H9 (cell line): ENCODE measurements around the gene AFF2. TPM values are rescaled to one million over a fixed set of nuclear protein-coding genes. Genes with fewer than 3 reads are reported as not detected.

Experiments used
- DNase-seq: peaks from one replicate; pipeline ENCODE4 v3.0.0-alpha.2; 2017
- H2AFZ ChIP-seq: one replicate; pipeline ENCODE4 v1.6.1; 2013; ENCODE audit warnings: mild to moderate bottlenecking, low read length, control low read depth, moderate library complexity
- H2AK5ac ChIP-seq: 2 replicates; pipeline ENCODE4 v1.6.1; 2013; ENCODE audit warnings: low read length, control low read depth, mixed read lengths; ENCODE audit not compliant: insufficient read length
- H2BK120ac ChIP-seq: one replicate; pipeline ENCODE4 v1.6.1; 2013; ENCODE audit warnings: low read depth, mild to moderate bottlenecking, low read length, control low read depth, inconsistent platforms; ENCODE audit not compliant: poor library complexity, severe bottlenecking
- H2BK12ac ChIP-seq: 2 replicates; pipeline ENCODE4 v1.6.1; 2013; ENCODE audit warnings: low read length, control low read depth, mixed read lengths, low read depth; ENCODE audit not compliant: insufficient read length
- H2BK15ac ChIP-seq: 2 replicates; pipeline ENCODE4 v1.6.1; 2013; ENCODE audit warnings: low read depth, low read length, control low read depth
- H2BK20ac ChIP-seq: one replicate; pipeline ENCODE4 v1.6.1; 2013; ENCODE audit warnings: low read depth, mild to moderate bottlenecking, low read length, control low read depth, inconsistent platforms; ENCODE audit not compliant: poor library complexity, severe bottlenecking
- H2BK5ac ChIP-seq: 2 replicates; pipeline ENCODE4 v1.6.1; 2013; ENCODE audit warnings: low read length, control low read depth, mixed read lengths; ENCODE audit not compliant: insufficient read length
- H3K14ac ChIP-seq: 2 replicates; pipeline ENCODE4 v1.6.1; 2013; ENCODE audit warnings: low read length, control low read depth; ENCODE audit not compliant: insufficient read depth
- H3K18ac ChIP-seq: 2 replicates; pipeline ENCODE4 v1.6.1; 2013; ENCODE audit warnings: low read depth, mild to moderate bottlenecking, mixed read lengths, low read length, control low read depth; ENCODE audit not compliant: insufficient read length
- H3K23ac ChIP-seq: 2 replicates; pipeline ENCODE4 v1.6.1; 2013; ENCODE audit warnings: low read length, control low read depth, mixed read lengths, low read depth; ENCODE audit not compliant: insufficient read length
- H3K23me2 ChIP-seq: 2 replicates; pipeline ENCODE4 v1.6.1; 2013; ENCODE audit warnings: low read depth, mild to moderate bottlenecking, mixed read lengths, low read length, control low read depth; ENCODE audit not compliant: insufficient read length, poor library complexity, severe bottlenecking
- H3K27ac ChIP-seq: 2 replicates; pipeline ENCODE4 v1.5.1; 2013; ENCODE audit warnings: low read length, control low read depth, mixed read lengths, low read depth; ENCODE audit not compliant: insufficient read length
- H3K27me3 ChIP-seq: 2 replicates; pipeline ENCODE4 v1.6.1; 2013; ENCODE audit warnings: low read length, control low read depth, inconsistent platforms; ENCODE audit not compliant: insufficient read depth
- H3K4ac ChIP-seq: 2 replicates; pipeline ENCODE4 v1.6.1; 2013; ENCODE audit warnings: low read depth, mild to moderate bottlenecking, control low read depth, inconsistent platforms, low read length, moderate library complexity
- H3K4me1 ChIP-seq: 2 replicates; pipeline ENCODE4 v1.6.1; 2013; ENCODE audit warnings: low read length, control low read depth, inconsistent platforms; ENCODE audit not compliant: insufficient read depth
- H3K4me2 ChIP-seq: 2 replicates; pipeline ENCODE4 v1.6.1; 2013; ENCODE audit warnings: low read length, control low read depth, mixed read lengths; ENCODE audit not compliant: insufficient read length, insufficient read depth
- H3K56ac ChIP-seq: 2 replicates; pipeline ENCODE4 v1.6.1; 2013; ENCODE audit warnings: low read depth, mild to moderate bottlenecking, mixed read lengths, low read length, control low read depth; ENCODE audit not compliant: insufficient read length
- H3K79me1 ChIP-seq: 2 replicates; pipeline ENCODE4 v1.6.1; 2013; ENCODE audit warnings: low read depth, mild to moderate bottlenecking, moderate library complexity, low read length, control low read depth, inconsistent platforms; ENCODE audit not compliant: insufficient read depth, poor library complexity, severe bottlenecking
- H3K79me2 ChIP-seq: 2 replicates; pipeline ENCODE4 v1.6.1; 2013; ENCODE audit warnings: low read length, control low read depth, inconsistent platforms; ENCODE audit not compliant: insufficient read depth
- H3K9ac ChIP-seq: 2 replicates; pipeline ENCODE4 v1.6.1; 2013; ENCODE audit warnings: low read length, control low read depth, mixed read lengths; ENCODE audit not compliant: insufficient read length; ENCODE audit errors: extremely low read depth
- H3K9me3 ChIP-seq: one replicate; pipeline ENCODE4 v1.6.1; 2013; ENCODE audit warnings: low read depth, low read length, inconsistent platforms; ENCODE audit not compliant: control insufficient read depth
- H3T11ph ChIP-seq: one replicate; pipeline ENCODE4 v1.6.1; 2013; ENCODE audit warnings: mild to moderate bottlenecking, low read length, control low read depth, inconsistent platforms
- H4K20me1 ChIP-seq: one replicate; pipeline ENCODE4 v1.6.1; 2013; ENCODE audit not compliant: control insufficient read depth, insufficient read length, insufficient read depth
- H4K5ac ChIP-seq: 2 replicates; pipeline ENCODE4 v1.6.1; 2013; ENCODE audit warnings: low read depth, mild to moderate bottlenecking, mixed read lengths, low read length, control low read depth; ENCODE audit not compliant: insufficient read length
- H4K8ac ChIP-seq: replicated peaks from 2 replicates; pipeline ENCODE4 v1.6.1; 2013; ENCODE audit warnings: low read length, control low read depth, mixed read lengths, low read depth; ENCODE audit not compliant: insufficient read length
- H4K91ac ChIP-seq: 2 replicates; pipeline ENCODE4 v1.6.1; 2013; ENCODE audit warnings: low read depth, mild to moderate bottlenecking, moderate library complexity, mixed read lengths, low read length, control low read depth; ENCODE audit not compliant: insufficient read length
- H3K27ac Mint-ChIP-seq, 3 experiments: 2 replicates in 2 of 3; 3 replicates in 1 of 3; pipeline ENCODE4 v1.8.0; 2020 to 2021; ENCODE audit warnings: mixed read lengths in 3 of 3, mild to moderate bottlenecking in 1 of 3, moderate library complexity in 1 of 3
- H3K27me3 Mint-ChIP-seq: 2 replicates; pipeline ENCODE4 v1.8.0; 2021; ENCODE audit warnings: low read depth, mild to moderate bottlenecking, moderate library complexity, mixed read lengths
- H3K36me3 Mint-ChIP-seq, 3 experiments: 2 replicates in 2 of 3; 3 replicates in 1 of 3; pipeline ENCODE4 v1.8.0; 2020 to 2021; ENCODE audit warnings: low read depth in 3 of 3, mixed read lengths in 3 of 3; ENCODE audit not compliant: insufficient read depth in 1 of 3
- H3K4me1 Mint-ChIP-seq, 2 experiments: 2 replicates each; pipeline ENCODE4 v1.8.0; 2020; ENCODE audit warnings: mixed read lengths in 2 of 2
- H3K4me3 Mint-ChIP-seq, 2 experiments: 2 replicates in 1 of 2; 3 replicates in 1 of 2; pipeline ENCODE4 v1.8.0; 2020 to 2021; ENCODE audit warnings: mild to moderate bottlenecking in 2 of 2, mixed read lengths in 2 of 2, moderate library complexity in 1 of 2
- H3K9me3 Mint-ChIP-seq, 2 experiments: 2 replicates in 1 of 2; 3 replicates in 1 of 2; pipeline ENCODE4 v1.8.0; 2020; ENCODE audit warnings: mild to moderate bottlenecking in 2 of 2, mixed read lengths in 2 of 2, moderate library complexity in 1 of 2
- WGBS: extraction: QIAGEN DNeasy Blood & Tissue Kit; methylation state at CpG from one replicate; pipeline ENCODE4 v1.1.7; 2013; ENCODE audit warnings: missing lambda C conversion rate, low lambda C conversion rate, mixed read lengths; ENCODE audit not compliant: insufficient read length; ENCODE audit errors: extremely low coverage; 5-methylcytosine and 5-hydroxymethylcytosine counted together
- total RNA-seq: library from RNA; stranded (reverse); gene quantifications from 2 replicates; pipeline ENCODE4 v1.2.1, GENCODE V29; 2021
- TF ChIP-seq, protein P1 (sequence below): fragments of 200-600 bp; sonication (generic); conservative IDR thresholded peaks from 3 replicates; pipeline ENCODE4 v1.8.0; 2021; ENCODE audit warnings: antibody characterized with exemption, mild to moderate bottlenecking

AFF2 gene
- total RNA-seq, 1 experiment from 2014 or later: 14.6 TPM

DNA sequence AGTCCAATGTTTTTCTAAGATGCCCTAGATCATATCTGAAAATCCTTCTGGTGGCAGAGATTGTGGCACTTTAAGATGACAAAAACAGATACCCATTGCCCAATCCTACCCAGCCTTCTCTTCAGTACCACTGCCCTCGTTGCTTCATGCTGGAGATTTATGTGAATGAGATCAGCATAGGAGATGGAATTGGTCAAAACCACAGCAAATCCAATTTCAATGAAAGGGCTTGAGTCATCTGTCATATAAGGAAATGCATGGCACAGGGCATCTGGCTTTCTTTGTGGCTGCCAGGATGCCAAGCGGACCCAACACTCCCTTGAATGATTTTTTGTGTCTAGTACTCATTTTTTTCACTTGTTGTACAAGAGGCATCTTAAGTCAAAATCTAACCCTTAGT lies 16.8 kb downstream of the AFF2 start:
- H3K27me3 Mint-ChIP-seq: no peaks in the 10 kb centered on the region
- Histone ChIP-seq H3K23ac (no peak overlapping the region), H3K4me2 (no peak overlapping the region), H3K4me1 (no peaks in the 10 kb centered on the region), H3K79me1 (no peaks in the 10 kb centered on the region), H3K27ac (no peak overlapping the region), H2BK120ac (no peak overlapping the region), H3K18ac (no peak overlapping the region), H2BK20ac (no peak overlapping the region), H2AFZ (no peak overlapping the region), H4K91ac (no peak overlapping the region), H3K56ac (no peak overlapping the region), H2BK5ac (no peak overlapping the region), H3K4ac (no peak overlapping the region), H2BK12ac (no peak overlapping the region), H4K8ac (no peak overlapping the region), H3K14ac (no peak overlapping the region), H2AK5ac (no peak overlapping the region), H3K9ac (no peak overlapping the region), H4K20me1 (no peaks in the 10 kb centered on the region), H3K79me2 (0 out of 2 replicates have a peak, but pooled peaks cover 2% of the 10 kb centered on the region), H3K27me3 (no peaks in the 10 kb centered on the region), H3K9me3 (peaks cover 48% of the 10 kb centered on the region), H2BK15ac (no peak overlapping the region), H4K5ac (no peak overlapping the region), H3T11ph (no peak overlapping the region), H3K23me2 (no peaks in the 10 kb centered on the region)
- H3K4me3 Mint-ChIP-seq: no peak overlapping the region
- no CpG with 5 or more reads among the region's 2 CpGs for WGBS
- peaks cover 49 to 60% of the 10 kb centered on the region in 2 experiments for H3K9me3 Mint-ChIP-seq
- TF ChIP-seq, protein P1, sequence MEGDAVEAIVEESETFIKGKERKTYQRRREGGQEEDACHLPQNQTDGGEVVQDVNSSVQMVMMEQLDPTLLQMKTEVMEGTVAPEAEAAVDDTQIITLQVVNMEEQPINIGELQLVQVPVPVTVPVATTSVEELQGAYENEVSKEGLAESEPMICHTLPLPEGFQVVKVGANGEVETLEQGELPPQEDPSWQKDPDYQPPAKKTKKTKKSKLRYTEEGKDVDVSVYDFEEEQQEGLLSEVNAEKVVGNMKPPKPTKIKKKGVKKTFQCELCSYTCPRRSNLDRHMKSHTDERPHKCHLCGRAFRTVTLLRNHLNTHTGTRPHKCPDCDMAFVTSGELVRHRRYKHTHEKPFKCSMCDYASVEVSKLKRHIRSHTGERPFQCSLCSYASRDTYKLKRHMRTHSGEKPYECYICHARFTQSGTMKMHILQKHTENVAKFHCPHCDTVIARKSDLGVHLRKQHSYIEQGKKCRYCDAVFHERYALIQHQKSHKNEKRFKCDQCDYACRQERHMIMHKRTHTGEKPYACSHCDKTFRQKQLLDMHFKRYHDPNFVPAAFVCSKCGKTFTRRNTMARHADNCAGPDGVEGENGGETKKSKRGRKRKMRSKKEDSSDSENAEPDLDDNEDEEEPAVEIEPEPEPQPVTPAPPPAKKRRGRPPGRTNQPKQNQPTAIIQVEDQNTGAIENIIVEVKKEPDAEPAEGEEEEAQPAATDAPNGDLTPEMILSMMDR: no peak
- DNase-seq: no peak
- H3K4me1 Mint-ChIP-seq: peaks cover 30 to 31% of the 10 kb centered on the region in 2 experiments
- no peak overlapping the region for H3K27ac Mint-ChIP-seq
- no peaks in the 10 kb centered on the region; a peak in 1 of 7 replicates for H3K36me3 Mint-ChIP-seq
